ENCODE results near the gene CD55. TPM values are rescaled to one million over a fixed set of nuclear protein-coding genes. Genes with fewer than 3 reads are reported as not detected.
A peak's percentile ranks its signal among the peaks of the same experiment; 100 is the strongest.

Gene CD55
- total RNA-seq, result 100 to 1,000 TPM in 4 of 9 donors, 10 to 100 TPM in 5; 68.8 to 149 (median 91.2) TPM
- 100 to 1,000 TPM in 1 of 2 donors, 10 to 100 TPM in 1; 28.6 to 130 TPM for polyA plus RNA-seq
- long read RNA-seq, donor 1, transcript CD55-201 (11 exons, 2,220 nt), result minor isoform, 9 of 89 reads
- long read RNA-seq, donor 1, transcript CD55-204 (10 exons, 2,892 nt), result major isoform, 54 of 89 reads
- long read RNA-seq, donor 1, partial matches to known transcripts, result 3 of 89 reads
- long read RNA-seq, donor 1, other reads (novel, unspliced or antisense), result 19 of 89 reads
- long read RNA-seq, donor 2, transcript CD55-203 (10 exons, 1,691 nt), result minor isoform, 32 of 359 reads
- long read RNA-seq, donor 2, transcript CD55-204 (10 exons, 2,892 nt), result major isoform, 229 of 359 reads
- long read RNA-seq, donor 2, transcript CD55-201 (11 exons, 2,220 nt), result minor isoform, 23 of 359 reads
- long read RNA-seq, donor 2, partial matches to known transcripts, result 15 of 359 reads
- long read RNA-seq, donor 2, other reads (novel, unspliced or antisense), result 60 of 359 reads
- long read RNA-seq, donor 3, transcript CD55-204 (10 exons, 2,892 nt), result major isoform, 87 of 133 reads
- long read RNA-seq, donor 3, transcript CD55-201 (11 exons, 2,220 nt), result minor isoform, 5 of 133 reads
- long read RNA-seq, donor 3, transcript CD55-203 (10 exons, 1,691 nt), result minor isoform, 6 of 133 reads
- long read RNA-seq, donor 3, partial matches to known transcripts, result 11 of 133 reads
- long read RNA-seq, donor 3, other reads (novel, unspliced or antisense), result 24 of 133 reads

- Histone ChIP-seq H3K4me1 (peaks cover 0 to 64% (median 12%) of the 10 kb centered on the region in 12 donors), H3K4me3 (peak within 1 kb of the TSS; percentile 45 to 97 (median 87)), H3K9me3 (no peaks in the 10 kb centered on the region), H3K27ac (peak within 1 kb of the TSS; percentile 89 to 98 (median 95)), H3K27me3 (no peaks in the 10 kb centered on the region), H3K36me3 (peaks cover 0 to 30% (median 22%) of the 10 kb centered on the region in 9 donors)
- TF ChIP-seq POLR2A (IDR thresholded peaks at IDR 0.05) (peak; percentile 16 to 90), CTCF (IDR thresholded peaks at IDR 0.05) (peak in 11 of 12 donors; percentile 4 to 45 (median 23))
- DNase-seq, result peak; percentile 96 to 97 (median 96)
- WGBS, 4 donors, result 0 to 1% (median 0%) methylated on average over 29 to 53 of the region's 53 CpGs
- intact Hi-C loops (cut with DNase I), result loop anchor here in 2 of 10 donors (5.0 to 10.0 kb wide), 4 partner anchors 84 to 239 kb away; partner anchors contain the start of gene C4BPB (in 1 of the 2)
- ATAC-seq, result peak; percentile 97 to 99 (median 98)
Observed at GRCh38 chr1:207321079-207321789, at the start of gene CD55. Gene CD55, plus strand, starts transcription at chr1:207321678. Its CDS starts 88 bp downstream, at chr1:207321766.

DNA sequence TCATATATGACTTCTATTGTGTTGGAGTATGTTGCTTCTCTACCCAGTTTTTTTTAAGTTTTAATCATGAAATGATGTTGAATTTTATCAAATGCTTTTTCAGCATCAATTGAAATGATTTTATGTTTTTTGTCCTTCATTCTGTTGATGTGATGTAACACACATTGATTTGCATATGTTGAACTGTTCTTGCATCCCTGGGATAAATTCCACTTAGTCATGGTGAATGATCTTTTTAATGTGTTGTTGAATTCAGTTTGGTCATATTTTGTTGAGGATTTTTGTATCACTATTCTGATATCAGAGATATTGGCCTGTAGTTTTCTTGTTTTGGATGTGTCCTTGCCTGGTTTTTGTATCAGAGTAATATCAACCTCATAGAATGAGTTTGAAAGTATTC, 46.6 kb upstream of the CD55 start:
- intact Hi-C loops (cut with DNase I), result no loop called here
- ATAC-seq (no peak), DNase-seq (no peak)
- H3K4me1 ChIP-seq, result peaks cover 0 to 5% (median 0%) of the 10 kb centered on the region in 12 donors
- H3K9me3 ChIP-seq, result peaks cover 0 to 9% (median 0%) of the 10 kb centered on the region in 12 donors
- no peak overlapping the region for H3K27ac ChIP-seq
- H3K27me3 ChIP-seq, result no peaks in the 10 kb centered on the region
- H3K4me3 ChIP-seq, result no peak overlapping the region
- TF ChIP-seq CTCF (IDR thresholded peaks at IDR 0.05), result no peak
- TF ChIP-seq POLR2A (IDR thresholded peaks at IDR 0.05), result no peak
- H3K36me3 ChIP-seq, result no peaks in the 10 kb centered on the region

GRCh38 chr1:207276465-207276864, 45.0 kb upstream of the CD55 start:
- no peak overlapping the region for H3K27ac ChIP-seq
- no peak overlapping the region for H3K4me3 ChIP-seq
- WGBS, 4 donors, result 95 to 100% (median 98%) methylated on average over 1 of the region's 1 CpG
- no peak for TF ChIP-seq POLR2A (IDR thresholded peaks at IDR 0.05)
- TF ChIP-seq CTCF (IDR thresholded peaks at IDR 0.05), result no peak
- DNase-seq, result no peak
- H3K36me3 ChIP-seq, result no peaks in the 10 kb centered on the region
- no peaks in the 10 kb centered on the region for H3K27me3 ChIP-seq
- ATAC-seq, result no peak
- H3K4me1 ChIP-seq, result peaks cover 0 to 5% (median 0%) of the 10 kb centered on the region in 12 donors
- H3K9me3 ChIP-seq, result peaks cover 0 to 9% (median 0%) of the 10 kb centered on the region in 12 donors
- intact Hi-C loops (cut with DNase I), result no loop called here
